Hematopoietic multipotent progenitor cell treated with erythropoietin and hydrocortisone succinate and interleukin-3 and kit ligand, for 17 days (in vitro differentiated cells): ENCODE results near the gene COMMD3.
A peak's percentile ranks its signal among the peaks of the same experiment; 100 is the strongest.
"Not testable (repeated sequence)": the region's sequence is repeated elsewhere in the genome, so short reads cannot be mapped to it uniquely, and the experiment has no call there.

Source experiments
- DNase-seq: peaks from one replicate; pipeline ENCODE4 v3.0.0-alpha.2; 2015; ENCODE audit warnings: low spot score

COMMD3 gene

DNA sequence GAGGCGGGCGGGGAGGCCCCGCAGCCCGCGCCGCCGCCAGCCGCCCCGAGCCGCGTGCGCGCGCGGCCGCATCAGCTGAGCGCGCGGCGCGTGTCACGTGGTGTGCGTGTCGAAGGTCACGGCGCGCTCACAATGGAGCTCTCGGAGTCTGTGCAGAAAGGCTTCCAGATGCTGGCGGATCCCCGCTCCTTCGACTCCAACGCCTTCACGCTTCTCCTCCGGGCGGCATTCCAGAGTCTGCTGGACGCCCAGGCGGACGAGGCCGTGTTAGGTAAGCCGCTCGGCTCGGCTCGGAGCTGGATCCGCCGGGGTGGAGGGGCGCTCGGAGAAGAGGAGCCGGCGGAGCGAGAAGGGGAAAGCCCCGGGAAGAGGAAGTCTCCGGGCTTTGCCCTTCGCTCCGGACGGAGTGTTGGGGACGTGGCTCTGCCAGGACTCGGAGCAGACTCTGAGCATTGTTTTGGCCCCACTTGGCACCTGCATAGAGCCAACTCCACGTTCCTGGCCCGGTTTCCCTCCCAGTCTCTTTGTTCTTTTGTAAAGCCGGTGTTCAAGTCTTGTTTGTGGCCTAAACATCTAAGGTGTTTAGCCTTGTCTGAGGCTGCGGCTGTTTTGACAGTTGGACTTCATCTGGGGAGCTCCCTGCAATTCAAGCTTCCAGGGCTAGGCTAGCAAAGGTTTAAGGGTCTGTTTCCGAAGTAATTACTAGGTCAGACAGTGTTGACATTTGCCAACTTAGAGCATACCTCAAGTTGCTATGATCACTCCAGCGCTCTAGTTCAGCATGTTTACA lies at the start of gene COMMD3:
TSS of gene COMMD3 (plus strand) at position 103 of the 790 bp plus-strand sequence. CDS start at position 133, 30 bp downstream.
- DNase-seq = peak; percentile 87

DNA sequence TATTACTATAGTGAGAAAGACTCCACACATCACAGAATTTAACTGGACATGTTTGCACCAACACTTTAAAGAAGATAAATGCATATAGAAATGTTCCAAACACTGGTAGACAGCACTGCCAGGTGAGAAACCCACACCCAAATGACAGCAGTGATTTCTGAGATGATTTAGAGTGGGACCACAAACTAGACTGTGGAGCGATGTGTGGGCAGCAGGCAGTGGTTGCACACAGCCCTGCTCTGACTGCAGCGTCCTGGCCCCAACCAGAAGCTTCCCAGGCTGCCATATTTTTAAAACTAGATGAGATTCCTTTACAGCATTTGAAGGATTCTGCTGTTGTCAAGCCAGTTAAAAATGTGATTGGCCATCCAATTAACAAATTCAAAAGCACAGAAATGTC lies 47.7 kb upstream of the COMMD3 start:
- no peak for DNase-seq

DNA sequence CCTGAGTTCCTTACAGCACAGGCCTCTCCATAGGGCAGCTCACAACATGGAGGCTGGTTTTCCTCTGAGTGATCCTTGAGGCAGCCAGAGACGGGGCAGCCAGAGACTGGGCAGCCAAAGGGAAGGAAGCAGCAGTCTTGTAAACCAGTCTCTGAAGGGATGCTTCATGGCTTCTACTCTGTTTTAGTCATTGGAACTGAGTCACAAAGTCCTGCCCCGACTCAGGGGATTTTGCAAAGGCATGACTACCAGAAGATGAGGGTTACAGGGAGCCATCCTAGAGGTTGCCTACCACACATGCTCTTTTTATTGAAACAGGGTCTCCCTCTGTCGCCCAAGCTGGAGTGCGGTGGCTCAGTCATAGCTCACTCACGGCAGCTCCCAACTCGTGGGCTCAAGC lies 44.4 kb upstream of the COMMD3 start:
- no peak for DNase-seq

DNA sequence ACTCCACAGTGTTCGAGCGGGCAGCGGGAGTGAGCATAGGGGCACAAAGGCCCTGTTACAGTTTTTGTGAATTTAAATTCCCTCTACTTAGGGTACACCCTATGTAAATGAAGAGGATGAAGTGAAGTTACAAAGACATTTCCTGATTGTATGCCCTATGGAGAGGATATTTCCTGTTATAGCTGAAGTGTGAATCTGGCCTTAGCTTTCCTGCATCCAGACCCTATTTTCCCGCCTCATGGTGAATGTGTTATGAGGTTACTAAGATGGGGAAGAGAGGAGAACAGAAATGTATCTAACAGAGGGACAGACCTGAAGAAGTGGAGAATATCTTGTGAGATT lies 37.8 kb upstream of the COMMD3 start:
- DNase-seq = no peak

DNA sequence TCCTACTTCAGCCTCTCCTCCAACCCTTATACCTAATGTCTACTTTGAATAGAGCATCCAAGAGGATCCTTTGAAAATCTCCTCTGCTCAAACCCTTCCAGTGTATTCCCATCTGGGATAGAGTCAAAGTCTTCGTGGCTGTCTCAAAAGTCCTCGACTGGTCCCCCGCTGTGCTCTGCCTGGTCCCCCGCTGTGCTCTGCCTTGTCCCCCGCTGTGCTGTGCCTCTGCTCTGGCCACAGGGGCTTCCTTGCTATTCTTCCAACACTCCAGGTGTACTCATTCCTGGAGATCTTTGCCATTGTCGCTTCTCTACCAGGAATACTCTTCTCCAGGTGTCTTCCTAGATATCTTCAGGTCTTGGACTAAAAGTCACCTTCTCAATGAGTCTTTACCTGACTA lies 36.1 kb upstream of the COMMD3 start:
- no peak for DNase-seq

DNA sequence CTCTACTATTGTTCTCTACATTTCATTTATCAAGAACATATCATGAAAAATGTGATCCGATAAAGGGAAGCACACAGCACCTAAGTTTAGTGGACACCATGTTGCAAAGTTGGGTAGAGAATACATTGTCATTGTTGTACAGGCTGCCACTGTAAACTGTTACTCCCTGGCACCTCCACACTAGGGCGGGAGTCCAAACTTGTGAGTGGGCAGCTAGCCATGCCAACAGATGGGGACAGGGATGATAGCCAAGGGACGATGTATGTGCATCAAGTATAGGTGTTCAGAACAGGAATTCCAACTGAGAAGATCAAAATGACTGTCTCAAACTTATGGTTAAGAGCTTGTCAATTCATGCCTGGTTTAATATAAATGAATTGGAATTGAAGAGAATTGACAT lies 31.1 kb upstream of the COMMD3 start:
- DNase-seq = no peak

DNA sequence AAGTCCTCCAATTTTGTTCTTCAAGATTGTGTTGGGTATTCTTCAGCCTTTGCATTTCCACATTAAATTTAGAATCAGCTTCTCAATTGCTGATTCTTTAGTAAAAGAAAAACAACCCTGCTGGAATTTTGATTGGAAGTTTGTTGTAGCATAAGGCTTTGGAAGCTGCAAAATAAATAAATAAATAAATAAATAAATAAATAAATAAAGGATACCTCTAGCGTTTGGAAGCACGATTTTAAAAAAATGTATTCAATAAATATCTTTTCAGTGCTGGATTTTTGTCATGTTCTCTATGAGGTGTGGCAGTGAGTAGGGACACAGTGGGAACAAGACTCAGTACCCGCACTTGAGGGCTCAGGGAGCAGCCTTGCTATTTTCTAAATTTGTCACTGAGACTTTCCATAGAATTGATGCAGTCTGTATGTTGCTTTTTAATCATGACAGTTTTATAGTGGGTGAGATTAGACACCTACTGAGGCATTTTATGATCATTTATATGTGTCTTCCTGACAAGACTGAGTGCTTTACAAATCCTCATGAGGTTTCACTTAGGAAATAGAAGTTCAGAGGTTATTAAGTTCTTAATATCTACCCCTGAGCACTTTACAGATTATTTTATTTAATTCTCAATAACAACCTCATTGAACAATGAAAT lies 22.3 kb upstream of the COMMD3 start:
- DNase-seq = no peak

DNA sequence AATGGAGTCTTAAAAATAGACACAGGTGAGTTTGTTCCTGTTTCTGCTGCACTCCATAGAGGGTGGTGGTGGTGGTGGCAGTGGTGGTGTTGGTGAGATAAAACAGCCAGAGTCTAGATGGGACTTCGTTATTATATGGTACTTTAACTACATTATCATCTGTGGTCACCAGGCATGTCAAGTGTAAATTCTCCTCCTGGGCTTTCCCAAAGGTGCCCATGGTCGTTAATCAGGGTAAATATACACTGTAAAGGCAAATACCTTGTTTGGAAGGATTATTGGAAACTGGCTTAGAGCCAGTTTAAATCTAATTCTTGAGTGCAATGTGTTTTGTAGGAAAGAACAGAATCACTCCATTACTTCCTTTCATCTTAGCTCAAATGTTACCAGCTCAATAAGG lies 21.5 kb upstream of the COMMD3 start:
- DNase-seq = no peak

DNA sequence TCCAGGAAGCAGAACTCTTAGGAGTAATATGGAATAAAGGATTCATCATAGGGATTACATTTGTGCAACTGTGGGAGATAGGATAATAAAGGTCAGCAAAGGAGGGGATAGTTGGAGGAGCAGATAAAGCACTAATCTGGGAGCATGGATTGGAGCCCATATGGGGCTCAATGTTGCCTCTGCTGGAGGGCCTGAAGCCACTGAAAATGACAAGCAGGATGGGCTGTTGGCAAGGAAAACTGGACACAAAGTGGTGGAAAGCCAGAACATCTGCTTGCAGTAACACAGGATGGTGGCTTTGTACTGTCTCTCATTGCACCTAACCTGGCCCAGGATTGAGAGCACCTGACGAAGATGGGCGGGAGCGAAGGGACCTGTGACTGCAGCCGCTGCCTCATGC lies 15.0 kb upstream of the COMMD3 start:
- no peak for DNase-seq

DNA sequence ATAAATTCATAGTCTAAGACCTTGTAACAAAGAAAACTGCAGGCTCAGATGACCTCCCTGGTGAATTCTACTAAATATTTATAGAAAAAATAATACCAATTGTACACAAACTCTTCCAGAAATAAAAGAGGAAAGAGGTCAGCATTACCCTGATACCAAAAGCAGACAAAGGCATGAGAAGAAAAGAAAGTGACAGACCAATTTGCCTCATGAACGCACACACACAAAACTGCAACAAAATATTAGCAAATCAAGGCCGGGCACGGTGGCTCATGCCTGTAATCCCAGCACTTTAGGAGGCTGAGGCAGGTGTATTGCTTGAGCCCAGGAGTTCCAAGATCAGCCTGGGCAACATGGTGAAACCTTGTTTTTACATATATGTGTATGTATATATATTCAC lies 12.7 kb upstream of the COMMD3 start:
- DNase-seq = no peak

DNA sequence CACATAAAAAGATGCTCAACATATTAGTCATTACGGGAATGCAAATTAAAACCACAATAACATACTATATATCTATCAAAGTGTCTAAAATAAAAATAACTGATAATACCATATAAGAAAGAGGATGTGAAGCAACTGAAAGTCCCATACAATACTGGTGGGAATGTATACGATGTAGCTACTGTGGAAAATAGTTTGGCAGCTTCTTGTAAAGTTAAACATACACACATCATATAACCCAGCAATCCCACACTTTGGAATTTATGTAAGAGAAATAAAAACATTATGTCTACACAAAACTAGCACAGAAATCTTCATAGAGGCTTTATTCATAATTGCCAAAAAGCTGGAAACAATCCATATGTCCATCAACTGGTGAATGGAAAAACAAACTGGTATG lies 10.5 kb upstream of the COMMD3 start:
- DNase-seq = no peak

DNA sequence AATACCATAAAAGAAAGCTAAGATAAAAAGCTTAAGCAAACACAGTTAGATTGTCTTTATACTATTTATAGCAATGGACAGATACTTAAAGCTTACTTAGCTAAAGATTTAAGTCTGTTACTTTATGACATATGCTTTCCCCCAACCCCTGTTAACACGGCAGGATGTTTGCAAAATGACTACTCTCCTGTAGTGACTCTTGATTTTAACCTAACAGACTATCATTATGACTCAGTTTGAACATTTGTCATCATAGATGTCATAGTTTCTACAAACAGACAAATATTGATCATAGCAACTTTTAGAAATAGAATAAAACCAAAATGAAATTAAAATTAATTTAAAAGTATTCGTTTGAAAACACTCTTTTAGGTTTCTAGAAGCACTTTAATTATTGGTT lies 7.8 kb upstream of the COMMD3 start:
- DNase-seq = no peak

DNA sequence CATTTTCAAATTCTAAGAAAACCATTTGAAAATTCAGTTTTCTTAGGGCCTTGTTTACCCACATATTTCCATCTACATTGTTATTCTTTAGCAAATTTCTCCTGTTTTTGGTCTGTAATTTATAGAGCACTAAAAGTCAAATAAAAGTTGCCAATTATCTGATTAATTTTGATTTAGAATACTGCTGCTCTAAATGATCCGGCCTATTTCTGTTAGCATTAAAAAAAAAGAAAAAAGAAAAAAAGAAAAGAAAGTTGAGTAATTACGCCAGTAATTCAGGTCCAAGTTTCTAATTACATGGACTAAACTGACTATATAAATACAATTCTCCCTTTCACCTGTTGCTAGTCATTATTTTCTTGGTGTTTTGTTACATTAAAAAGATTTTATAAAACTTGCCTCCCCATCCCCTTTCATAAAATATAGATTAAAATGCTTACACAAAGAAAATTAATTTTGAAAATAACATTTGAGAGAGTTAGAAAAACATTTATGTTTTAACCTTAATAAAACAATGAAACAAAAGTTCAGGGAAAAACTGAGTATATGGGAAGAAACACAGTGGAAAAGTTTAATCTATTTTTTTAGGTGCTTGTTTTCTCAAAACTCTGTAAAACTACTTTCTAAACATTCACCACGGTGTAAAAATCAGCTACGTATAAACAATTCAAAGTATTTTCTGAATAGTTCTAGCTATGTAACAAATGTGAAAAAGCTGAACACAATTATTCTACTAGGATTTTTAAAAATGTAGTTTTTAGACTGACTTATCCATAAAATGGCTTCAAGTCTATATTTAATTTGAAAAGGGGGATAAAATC lies 6.8 kb upstream of the COMMD3 start:
- no peak for DNase-seq

DNA sequence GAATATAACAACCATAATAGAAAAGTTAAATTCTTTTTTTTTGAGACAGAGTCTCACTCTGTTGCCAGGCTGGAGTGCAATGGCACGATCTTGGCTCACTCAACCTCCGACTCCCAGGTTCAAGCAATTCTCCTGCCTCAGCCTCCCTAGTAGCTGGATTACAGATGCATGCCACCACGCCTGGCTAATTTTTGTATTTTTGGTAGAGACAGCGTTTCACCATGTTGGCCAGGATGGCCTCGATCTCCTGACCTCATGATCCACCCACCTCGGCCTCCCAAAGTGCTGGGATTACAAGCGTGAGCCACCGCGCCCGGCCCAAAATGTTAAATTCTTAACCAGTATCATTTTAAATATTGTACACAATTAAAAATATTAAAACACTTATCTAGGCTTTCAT lies 6.2 kb upstream of the COMMD3 start:
- not testable (repeated sequence) for DNase-seq

DNA sequence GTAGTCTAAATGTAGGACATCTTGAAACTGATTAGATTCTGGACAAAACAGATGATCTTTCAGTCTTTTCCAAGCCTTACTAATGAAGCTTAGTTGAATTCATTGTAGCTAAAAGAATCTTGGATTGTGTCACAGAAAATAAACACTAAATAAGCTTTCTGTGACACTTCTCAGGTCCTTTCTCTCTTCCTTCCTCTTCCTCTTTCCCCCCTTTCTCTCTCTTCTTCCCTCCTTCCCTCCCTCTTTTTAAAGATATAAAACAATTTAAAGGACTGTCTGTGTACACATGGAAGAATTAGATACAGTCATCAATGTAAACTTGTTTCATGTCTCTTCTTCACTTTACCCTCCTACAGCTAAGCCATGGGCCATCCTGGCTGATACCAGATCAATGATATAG lies 5.3 kb upstream of the COMMD3 start:
- no peak for DNase-seq

DNA sequence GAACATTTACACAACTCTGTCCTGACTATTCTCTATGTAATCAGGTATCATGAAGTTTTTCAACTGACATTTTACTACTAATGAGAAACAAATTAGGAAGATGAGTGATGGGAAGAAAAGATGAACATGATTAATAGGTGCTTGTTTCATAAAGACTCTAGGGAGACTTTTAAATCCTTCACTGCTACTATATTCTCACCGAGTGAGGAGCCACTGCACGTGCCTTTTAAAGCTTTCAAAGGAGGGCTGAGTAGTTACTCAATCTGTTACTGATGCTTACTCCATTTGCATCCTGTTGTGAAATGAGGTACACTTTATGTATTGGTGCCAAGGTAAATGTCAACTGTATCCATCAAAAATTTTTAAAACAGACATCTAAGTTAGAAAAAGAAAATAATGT lies 1.3 kb upstream of the COMMD3 start:
- no peak for DNase-seq

DNA sequence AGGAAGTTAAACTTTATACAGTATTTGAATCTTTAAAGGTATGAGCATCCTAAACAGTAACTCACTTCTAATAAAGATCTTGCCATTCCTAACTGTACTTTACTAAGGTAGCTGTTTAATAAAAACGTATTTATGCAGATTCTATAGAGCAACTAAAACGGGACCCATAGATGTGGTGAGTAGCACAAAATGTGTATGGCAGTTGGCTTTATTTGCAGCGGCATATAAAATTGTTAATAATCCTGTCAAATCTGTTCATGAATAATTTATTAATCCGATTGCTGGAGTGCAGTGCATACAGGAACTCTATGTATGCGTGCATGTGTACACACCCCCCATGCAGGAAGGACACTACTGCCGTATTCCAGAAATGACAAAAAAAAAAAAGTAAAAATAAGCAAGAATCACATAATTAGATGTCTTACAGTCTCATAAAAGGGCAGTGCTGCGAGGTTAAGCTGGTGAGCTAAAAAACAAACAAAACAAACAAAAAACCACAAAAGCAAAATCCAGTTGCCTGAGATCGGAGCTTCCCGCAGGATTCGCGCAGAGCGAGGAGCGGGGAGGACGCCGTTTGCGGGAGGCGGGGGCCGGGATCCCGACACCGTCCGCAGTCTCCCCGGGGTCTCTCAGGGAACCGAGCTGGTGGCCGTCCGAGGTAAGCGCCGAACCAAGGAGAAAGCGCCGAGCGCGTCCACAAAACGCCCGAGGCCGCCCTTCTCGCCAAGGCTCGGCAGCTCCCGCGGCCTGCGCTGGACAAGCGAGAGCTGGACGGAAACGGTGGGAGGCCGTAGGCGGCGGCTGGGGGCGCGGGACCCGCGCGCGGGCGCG lies 518 bp upstream of the COMMD3 start:
- no peak for DNase-seq

DNA sequence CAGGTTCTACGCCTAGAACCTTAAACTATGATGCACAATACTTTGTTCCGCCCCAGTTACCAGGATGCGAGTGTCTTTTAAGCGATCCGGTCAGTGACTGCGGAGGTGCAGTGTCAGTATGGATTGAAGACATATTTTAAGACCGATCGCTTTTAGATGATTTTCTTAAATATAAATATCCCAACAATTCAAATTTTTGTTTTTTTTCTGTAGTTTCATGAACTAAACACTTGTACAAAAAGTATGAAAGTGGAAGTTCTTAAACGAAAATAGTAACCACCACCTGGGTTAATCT lies 835 bp downstream of the COMMD3 start:
- no peak for DNase-seq

DNA sequence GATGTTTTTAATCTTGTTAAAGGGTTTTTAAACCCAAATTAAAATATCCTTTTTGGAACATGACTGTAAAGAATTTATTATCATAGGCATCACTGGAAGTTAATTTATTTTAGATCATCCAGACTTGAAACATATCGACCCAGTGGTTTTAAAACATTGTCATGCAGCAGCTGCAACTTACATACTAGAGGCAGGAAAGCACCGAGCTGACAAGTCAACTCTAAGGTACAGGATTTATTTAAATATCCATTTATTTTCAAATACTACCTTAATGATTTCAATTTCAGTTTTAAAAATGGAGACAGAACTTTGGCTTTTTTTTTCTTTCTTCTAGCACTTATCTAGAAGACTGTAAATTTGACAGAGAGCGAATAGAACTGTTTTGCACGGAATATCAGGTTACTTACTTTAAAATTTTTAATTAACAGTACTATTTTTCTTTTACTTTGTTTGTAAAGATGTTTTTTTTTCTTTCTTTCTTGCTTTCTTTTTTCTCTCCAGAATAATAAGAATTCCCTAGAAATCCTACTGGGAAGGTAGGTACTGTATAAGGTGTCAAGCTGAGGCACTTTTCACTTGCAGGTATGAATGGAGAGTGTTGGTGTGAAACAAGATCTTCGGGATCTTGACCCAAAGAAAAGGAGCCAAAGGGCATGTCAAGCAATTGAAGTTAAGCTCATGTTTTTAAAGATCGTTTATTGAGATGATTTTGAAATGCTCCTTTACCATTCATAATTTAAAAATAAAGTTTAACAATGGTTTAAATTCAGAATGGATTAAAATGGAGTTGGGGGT lies 1.8 kb downstream of the COMMD3 start:
- peak; percentile 44 for DNase-seq

DNA sequence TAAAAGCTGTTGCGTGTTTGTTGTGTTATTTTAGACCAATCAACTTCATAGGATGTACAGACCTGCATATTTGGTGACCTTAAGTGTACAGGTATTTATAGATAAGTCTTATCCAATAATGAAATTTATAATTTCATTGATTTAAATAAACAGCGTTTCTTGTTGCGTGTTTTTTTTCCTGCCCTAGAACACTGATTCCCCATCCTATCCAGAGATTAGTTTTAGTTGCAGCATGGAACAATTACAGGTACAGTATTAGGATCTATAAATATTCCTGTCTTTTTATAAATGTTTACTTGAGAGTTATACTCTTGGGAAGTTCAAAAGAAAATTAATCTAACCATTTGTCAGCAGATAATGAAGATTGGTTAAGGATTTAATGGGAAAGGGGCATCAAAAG lies 2.6 kb downstream of the COMMD3 start:
- no peak for DNase-seq

DNA sequence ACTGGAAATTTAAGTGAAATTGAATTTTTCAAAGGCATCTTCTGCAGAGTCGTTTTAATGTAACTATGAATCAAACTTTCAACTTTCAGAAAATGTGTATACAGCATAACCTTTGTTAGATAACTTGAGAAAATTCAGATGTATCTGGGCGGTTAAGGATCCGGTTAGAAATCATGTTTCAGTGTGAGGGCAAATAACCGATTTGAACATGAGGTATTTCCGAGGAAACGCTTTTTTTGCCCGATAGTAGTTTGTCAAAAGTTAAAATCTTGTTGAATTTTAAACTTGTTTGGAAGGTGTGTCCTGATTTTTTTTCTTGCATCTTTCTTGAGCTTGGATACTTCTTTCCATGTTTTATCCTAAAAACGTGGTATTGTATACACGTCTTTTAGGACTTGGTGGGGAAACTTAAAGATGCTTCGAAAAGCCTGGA lies 3.4 kb downstream of the COMMD3 start:
- DNase-seq = peak; percentile 24
